ENCODE measurements around the gene SEMG2. TPM values are rescaled to one million over a fixed set of nuclear protein-coding genes. Genes with fewer than 3 reads are reported as not detected.
A peak's percentile ranks its signal among the peaks of the same experiment; 100 is the strongest.

SEMG2 gene
- total RNA-seq, result not detected

- ATAC-seq, result no peak
Observed at GRCh38 chr20:45221076-45221475, at the start of gene SEMG2. TSS of gene SEMG2 (plus strand) at chr20:45221373. CDS start at chr20:45221390, 17 bp downstream.

- peak; percentile 78 for ATAC-seq
Observed at GRCh38 chr20:45173522-45173921, 47.7 kb upstream of the SEMG2 start.

- peak; percentile 85 for ATAC-seq
Observed at GRCh38 chr20:45174434-45175364, 46.5 kb upstream of the SEMG2 start, which contains the start of gene PI3. TSS of gene PI3 (plus strand) at chr20:45174902. CDS start at chr20:45174923, 21 bp downstream.

- ATAC-seq, result no peak
Observed at GRCh38 chr20:45176526-45177267, 44.5 kb upstream of the SEMG2 start.

- no peak for ATAC-seq
Observed at GRCh38 chr20:45179166-45179565, 42.0 kb upstream of the SEMG2 start.

GRCh38 chr20:45181639-45182038 lies 39.5 kb upstream of the SEMG2 start:
- no peak for ATAC-seq

- no peak for ATAC-seq
Observed at GRCh38 chr20:45183084-45183483, 38.1 kb upstream of the SEMG2 start.

- ATAC-seq, result no peak
Observed at GRCh38 chr20:45187693-45188092, 33.5 kb upstream of the SEMG2 start.

GRCh38 chr20:45189067-45189609 lies 32.0 kb upstream of the SEMG2 start:
- ATAC-seq, result no peak

GRCh38 chr20:45189861-45190260 lies 31.3 kb upstream of the SEMG2 start:
- ATAC-seq, result no peak

GRCh38 chr20:45191926-45192325 lies 29.2 kb upstream of the SEMG2 start:
- ATAC-seq, result no peak

GRCh38 chr20:45193331-45193730 lies 27.8 kb upstream of the SEMG2 start:
- no peak for ATAC-seq

GRCh38 chr20:45206725-45207124 lies 14.4 kb upstream of the SEMG2 start, which contains the start of gene SEMG1:
TSS of gene SEMG1 (plus strand) at chr20:45207033. CDS start at chr20:45207054, 21 bp downstream.
- no peak for ATAC-seq

- no peak for ATAC-seq
Observed at GRCh38 chr20:45209924-45210323, 11.2 kb upstream of the SEMG2 start.

GRCh38 chr20:45211569-45212474 lies 9.4 kb upstream of the SEMG2 start:
- no peak for ATAC-seq

GRCh38 chr20:45212836-45213235 lies 8.3 kb upstream of the SEMG2 start:
- ATAC-seq, result no peak

- peak; percentile 72 for ATAC-seq
Observed at GRCh38 chr20:45218124-45218523, 3.0 kb upstream of the SEMG2 start.

GRCh38 chr20:45218636-45219035 lies 2.5 kb upstream of the SEMG2 start:
- no peak for ATAC-seq

- ATAC-seq, result no peak
Observed at GRCh38 chr20:45223136-45223535, 2.0 kb downstream of the SEMG2 start.

GRCh38 chr20:45226287-45226686 lies 5.1 kb downstream of the SEMG2 start:
- no peak for ATAC-seq

GRCh38 chr20:45229264-45230056 lies 8.3 kb downstream of the SEMG2 start:
- peak; percentile 91 for ATAC-seq

Measured in esophagus mucosa (tissue), 1 donor.